ENCODE measurements around the gene ASIC5.
"Not testable (repeated sequence)": the region's sequence is repeated elsewhere in the genome, so short reads cannot be mapped to it uniquely, and the experiment has no call there.

ASIC5 gene

DNA sequence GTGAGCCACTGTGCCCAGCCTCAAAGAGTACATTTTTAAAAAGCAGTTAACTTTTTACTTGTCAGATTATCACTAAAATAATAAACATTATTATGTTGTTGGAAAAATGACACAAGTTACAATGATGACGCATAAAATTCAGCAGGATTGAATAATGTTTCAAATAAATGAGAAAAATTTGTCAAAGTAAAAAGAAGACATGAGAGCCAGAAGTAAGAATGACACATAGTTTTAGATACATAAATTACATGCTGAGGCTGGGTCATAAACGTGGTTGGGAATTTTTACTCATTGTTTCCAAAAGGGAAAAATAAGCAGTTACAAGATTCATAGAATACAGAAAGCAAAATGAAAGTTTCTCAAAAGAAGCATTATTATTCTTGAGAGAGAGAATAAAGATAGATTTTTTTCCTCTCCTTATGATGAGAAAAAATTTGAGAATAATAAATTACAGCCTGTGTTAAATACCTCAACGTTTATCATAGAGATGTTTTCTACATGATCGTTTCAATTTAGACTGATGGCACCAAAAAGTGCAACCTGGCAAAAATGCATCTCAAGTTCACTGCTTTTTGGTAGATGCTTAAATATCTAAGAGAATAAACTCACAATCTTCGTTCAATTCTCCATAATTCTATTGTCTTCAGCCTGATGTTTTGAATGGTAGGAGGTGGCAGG, 66.8 kb downstream of the ASIC5 start:
- DNase-seq = no peak
- Histone ChIP-seq H3K23ac (ENCODE audit: low read length) (no peak overlapping the region), H3K79me1 (ENCODE audit: low read length) (no peaks in the 10 kb centered on the region), H2BK120ac (ENCODE audit: low read depth, low read length) (no peak overlapping the region), H3K18ac (ENCODE audit: low read length) (no peak overlapping the region), H2AK5ac (ENCODE audit: low read length) (no peak overlapping the region), H3K4me2 (ENCODE audit: low read length) (no peak overlapping the region), H3K27me3 (ENCODE audit: insufficient read depth, low read length, poor library complexity) (no peaks in the 10 kb centered on the region), H4K5ac (ENCODE audit: low read length) (no peak overlapping the region), H3K4me1 (ENCODE audit: control insufficient read depth, low read depth, low read length) (no peaks in the 10 kb centered on the region), H2BK15ac (replicated peaks; ENCODE audit: low read depth) (no peak overlapping the region), H3K27ac (ENCODE audit: low read depth, low read length) (no peak overlapping the region), H3K36me3 (ENCODE audit: control insufficient read depth, insufficient read depth, low read length) (no peaks in the 10 kb centered on the region), H4K8ac (ENCODE audit: low read depth, low read length) (no peak overlapping the region), H3K56ac (ENCODE audit: low read length) (no peak overlapping the region), H3K4ac (ENCODE audit: low read depth, low read length) (no peak overlapping the region), H3K79me2 (ENCODE audit: control insufficient read depth, insufficient read depth, low read length) (no peaks in the 10 kb centered on the region), H3K9ac (ENCODE audit: low read length) (no peak overlapping the region), H2BK5ac (ENCODE audit: low read length) (no peak overlapping the region), H3K4me3 (ENCODE audit: low read length) (no peak overlapping the region)
- WGBS (ENCODE audit: extremely low coverage, insufficient coverage, low lambda C conversion rate) = no CpG with 5 or more reads among the region's 5 CpGs

DNA sequence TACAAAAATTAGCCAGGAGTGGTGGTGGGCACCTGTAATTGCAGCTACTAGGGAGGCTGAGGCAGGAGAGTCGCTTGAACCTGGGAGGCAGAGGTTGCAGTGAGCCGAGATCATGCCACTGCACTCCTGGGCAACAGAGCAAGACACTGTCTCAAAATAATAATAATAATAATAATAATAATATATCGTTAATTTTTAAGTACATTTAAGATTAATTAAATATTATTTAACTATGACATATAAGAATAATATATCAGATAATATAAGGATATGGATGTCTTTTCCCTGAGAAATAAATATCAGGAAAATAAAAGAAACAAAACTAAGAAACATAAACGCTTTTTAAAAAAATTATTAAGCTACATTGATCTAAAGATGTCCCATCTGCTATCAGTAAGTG, 68.5 kb downstream of the ASIC5 start:
- H3K56ac ChIP-seq (ENCODE audit: low read length); H3K4me2 ChIP-seq (ENCODE audit: low read length); DNase-seq; H3K9ac ChIP-seq (ENCODE audit: low read length); H2BK15ac ChIP-seq (replicated peaks; ENCODE audit: low read depth); H3K27ac ChIP-seq (ENCODE audit: low read depth, low read length); H3K79me2 ChIP-seq (ENCODE audit: control insufficient read depth, insufficient read depth, low read length); H3K4me3 ChIP-seq (ENCODE audit: low read length); H3K4me1 ChIP-seq (ENCODE audit: control insufficient read depth, low read depth, low read length); H3K27me3 ChIP-seq (ENCODE audit: insufficient read depth, low read length, poor library complexity); H3K36me3 ChIP-seq (ENCODE audit: control insufficient read depth, insufficient read depth, low read length); H3K79me1 ChIP-seq (ENCODE audit: low read length); H3K4ac ChIP-seq (ENCODE audit: low read depth, low read length); H2AK5ac ChIP-seq (ENCODE audit: low read length); H4K5ac ChIP-seq (ENCODE audit: low read length); H2BK120ac ChIP-seq (ENCODE audit: low read depth, low read length); H2BK5ac ChIP-seq (ENCODE audit: low read length); H3K18ac ChIP-seq (ENCODE audit: low read length); H4K8ac ChIP-seq (ENCODE audit: low read depth, low read length); H3K23ac ChIP-seq (ENCODE audit: low read length): not testable (repeated sequence)
- no CpG with 5 or more reads among the region's 4 CpGs for WGBS (ENCODE audit: extremely low coverage, insufficient coverage, low lambda C conversion rate)

DNA sequence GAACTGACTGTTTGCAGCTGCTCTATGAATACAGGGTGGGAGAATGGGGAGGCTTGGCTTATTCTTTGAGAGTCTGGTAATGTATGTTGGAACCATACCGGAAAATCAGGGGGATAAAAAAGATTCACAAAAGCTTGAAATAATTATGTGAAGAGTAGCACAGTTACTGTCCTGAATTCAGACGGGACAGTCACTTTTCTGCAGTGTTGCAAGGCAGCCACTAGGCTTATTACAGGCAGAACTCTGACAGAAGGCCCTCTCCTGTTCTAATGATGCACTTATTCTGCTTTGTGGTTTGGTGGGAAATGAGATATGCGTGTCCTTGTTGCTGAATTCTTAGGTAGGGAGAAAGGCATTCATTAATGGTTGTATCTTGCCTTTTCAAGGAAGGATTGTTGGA, 70.1 kb downstream of the ASIC5 start:
- no peak overlapping the region for H2BK120ac ChIP-seq (ENCODE audit: low read depth, low read length)
- H3K9ac ChIP-seq (ENCODE audit: low read length) = no peak overlapping the region
- no peak overlapping the region for H4K5ac ChIP-seq (ENCODE audit: low read length)
- no CpG with 5 or more reads among the region's 3 CpGs for WGBS (ENCODE audit: extremely low coverage, insufficient coverage, low lambda C conversion rate)
- H3K56ac ChIP-seq (ENCODE audit: low read length) = no peak overlapping the region
- no peak overlapping the region for H3K4ac ChIP-seq (ENCODE audit: low read depth, low read length)
- no peak overlapping the region for H3K27ac ChIP-seq (ENCODE audit: low read depth, low read length)
- H3K27me3 ChIP-seq (ENCODE audit: insufficient read depth, low read length, poor library complexity) = no peaks in the 10 kb centered on the region
- no peaks in the 10 kb centered on the region for H3K36me3 ChIP-seq (ENCODE audit: control insufficient read depth, insufficient read depth, low read length)
- no peak overlapping the region for H3K23ac ChIP-seq (ENCODE audit: low read length)
- DNase-seq = peak; percentile 65
- no peaks in the 10 kb centered on the region for H3K79me2 ChIP-seq (ENCODE audit: control insufficient read depth, insufficient read depth, low read length)
- no peak overlapping the region for H2BK15ac ChIP-seq (replicated peaks; ENCODE audit: low read depth)
- H4K8ac ChIP-seq (ENCODE audit: low read depth, low read length) = no peak overlapping the region
- no peak overlapping the region for H3K4me3 ChIP-seq (ENCODE audit: low read length)
- no peaks in the 10 kb centered on the region for H3K79me1 ChIP-seq (ENCODE audit: low read length)
- H3K4me2 ChIP-seq (ENCODE audit: low read length) = no peak overlapping the region
- H3K18ac ChIP-seq (ENCODE audit: low read length) = no peak overlapping the region
- H3K4me1 ChIP-seq (ENCODE audit: control insufficient read depth, low read depth, low read length) = no peaks in the 10 kb centered on the region
- no peak overlapping the region for H2BK5ac ChIP-seq (ENCODE audit: low read length)
- no peak overlapping the region for H2AK5ac ChIP-seq (ENCODE audit: low read length)

DNA sequence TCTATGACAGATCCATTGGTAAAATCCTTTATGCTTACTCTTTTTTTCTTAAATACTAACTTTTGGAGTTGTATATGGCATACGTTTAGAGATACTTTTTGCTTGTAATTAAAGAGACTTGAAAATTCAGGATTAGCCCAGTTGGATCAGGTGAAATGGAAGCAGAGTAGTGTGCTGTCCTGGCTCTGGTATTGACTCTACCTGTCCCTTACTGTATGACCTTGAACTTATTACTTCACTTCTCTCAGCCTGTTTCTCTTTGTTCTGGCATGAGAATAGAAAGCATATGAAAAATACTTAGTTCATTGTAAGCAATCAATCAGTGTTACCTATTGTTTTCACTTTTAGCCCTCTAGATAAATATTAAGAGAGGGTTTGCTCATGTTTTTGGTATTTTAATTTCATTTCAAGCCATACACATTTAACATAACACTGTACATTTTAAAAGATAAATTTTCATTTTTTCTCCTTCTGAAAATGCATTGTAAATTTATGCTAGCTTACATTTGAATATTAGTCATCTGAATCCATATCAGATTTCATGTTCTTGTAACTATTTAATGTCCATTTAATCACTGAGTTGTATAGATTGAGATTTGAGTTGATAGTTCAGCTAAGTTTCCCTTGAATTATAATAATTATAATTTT, 71.4 kb downstream of the ASIC5 start:
- no peak overlapping the region for H2BK15ac ChIP-seq (replicated peaks; ENCODE audit: low read depth)
- H3K27me3 ChIP-seq (ENCODE audit: insufficient read depth, low read length, poor library complexity) = no peaks in the 10 kb centered on the region
- no peak overlapping the region for H4K5ac ChIP-seq (ENCODE audit: low read length)
- H3K4ac ChIP-seq (ENCODE audit: low read depth, low read length) = no peak overlapping the region
- no peaks in the 10 kb centered on the region for H3K4me1 ChIP-seq (ENCODE audit: control insufficient read depth, low read depth, low read length)
- H3K23ac ChIP-seq (ENCODE audit: low read length) = no peak overlapping the region
- no CpG with 5 or more reads among the region's 1 CpG for WGBS (ENCODE audit: extremely low coverage, insufficient coverage, low lambda C conversion rate)
- no peak overlapping the region for H3K4me2 ChIP-seq (ENCODE audit: low read length)
- DNase-seq = no peak
- H3K18ac ChIP-seq (ENCODE audit: low read length) = no peak overlapping the region
- no peak overlapping the region for H2AK5ac ChIP-seq (ENCODE audit: low read length)
- no peak overlapping the region for H2BK120ac ChIP-seq (ENCODE audit: low read depth, low read length)
- no peak overlapping the region for H3K27ac ChIP-seq (ENCODE audit: low read depth, low read length)
- no peaks in the 10 kb centered on the region for H3K79me1 ChIP-seq (ENCODE audit: low read length)
- no peaks in the 10 kb centered on the region for H3K79me2 ChIP-seq (ENCODE audit: control insufficient read depth, insufficient read depth, low read length)
- H3K4me3 ChIP-seq (ENCODE audit: low read length) = no peak overlapping the region
- H2BK5ac ChIP-seq (ENCODE audit: low read length) = no peak overlapping the region
- no peak overlapping the region for H3K56ac ChIP-seq (ENCODE audit: low read length)
- H3K9ac ChIP-seq (ENCODE audit: low read length) = no peak overlapping the region
- no peaks in the 10 kb centered on the region for H3K36me3 ChIP-seq (ENCODE audit: control insufficient read depth, insufficient read depth, low read length)
- H4K8ac ChIP-seq (ENCODE audit: low read depth, low read length) = no peak overlapping the region

DNA sequence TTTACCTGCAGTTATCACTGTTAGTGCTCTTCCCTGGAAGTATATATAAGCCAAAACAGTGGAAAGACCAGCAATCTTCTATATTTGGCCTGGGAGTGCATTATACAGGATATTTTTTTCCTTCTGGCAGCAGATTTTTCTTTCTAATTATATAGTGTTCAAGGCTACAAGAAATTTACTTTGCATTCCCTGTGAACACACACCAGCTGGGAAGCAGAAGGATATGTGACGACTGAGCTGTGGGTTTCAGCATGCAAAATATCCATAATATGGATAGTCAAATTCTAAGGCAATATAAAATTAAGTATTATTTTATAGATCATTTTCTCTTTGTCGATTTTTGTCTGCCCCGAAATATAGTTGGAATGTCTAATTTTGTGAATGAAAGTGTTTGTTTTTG, 76.1 kb downstream of the ASIC5 start:
- no CpG with 5 or more reads among the region's 3 CpGs for WGBS (ENCODE audit: extremely low coverage, insufficient coverage, low lambda C conversion rate)
- no peak overlapping the region for H3K9ac ChIP-seq (ENCODE audit: low read length)
- no peaks in the 10 kb centered on the region for H3K36me3 ChIP-seq (ENCODE audit: control insufficient read depth, insufficient read depth, low read length)
- no peak overlapping the region for H3K23ac ChIP-seq (ENCODE audit: low read length)
- H3K27me3 ChIP-seq (ENCODE audit: insufficient read depth, low read length, poor library complexity) = no peaks in the 10 kb centered on the region
- H2BK5ac ChIP-seq (ENCODE audit: low read length) = no peak overlapping the region
- no peak overlapping the region for H2BK15ac ChIP-seq (replicated peaks; ENCODE audit: low read depth)
- no peaks in the 10 kb centered on the region for H3K79me2 ChIP-seq (ENCODE audit: control insufficient read depth, insufficient read depth, low read length)
- H3K4me3 ChIP-seq (ENCODE audit: low read length) = no peak overlapping the region
- no peaks in the 10 kb centered on the region for H3K4me1 ChIP-seq (ENCODE audit: control insufficient read depth, low read depth, low read length)
- H4K8ac ChIP-seq (ENCODE audit: low read depth, low read length) = no peak overlapping the region
- no peak overlapping the region for H3K4ac ChIP-seq (ENCODE audit: low read depth, low read length)
- no peak overlapping the region for H3K18ac ChIP-seq (ENCODE audit: low read length)
- no peak for DNase-seq
- H3K56ac ChIP-seq (ENCODE audit: low read length) = no peak overlapping the region
- no peaks in the 10 kb centered on the region for H3K79me1 ChIP-seq (ENCODE audit: low read length)
- no peak overlapping the region for H2AK5ac ChIP-seq (ENCODE audit: low read length)
- H3K27ac ChIP-seq (ENCODE audit: low read depth, low read length) = no peak overlapping the region
- H4K5ac ChIP-seq (ENCODE audit: low read length) = no peak overlapping the region
- no peak overlapping the region for H3K4me2 ChIP-seq (ENCODE audit: low read length)
- H2BK120ac ChIP-seq (ENCODE audit: low read depth, low read length) = no peak overlapping the region

DNA sequence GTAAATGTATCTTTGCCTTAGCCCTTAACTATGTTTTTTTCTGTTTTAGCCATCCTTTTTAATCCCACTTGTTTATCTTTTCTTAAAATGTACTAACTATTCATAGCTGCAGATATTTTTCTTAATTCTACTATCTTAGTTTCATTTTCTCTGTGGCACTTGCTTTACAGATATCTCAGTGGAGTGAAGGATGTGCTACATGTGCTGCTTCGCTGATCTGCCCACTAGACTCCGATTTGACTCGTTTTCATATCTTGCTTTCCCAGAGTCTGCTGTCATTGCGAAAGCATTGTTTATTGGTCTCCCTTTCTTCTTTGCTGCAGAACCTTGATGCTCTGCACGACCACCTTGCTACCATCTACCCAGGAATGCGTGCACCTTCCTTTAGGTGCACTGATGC, 76.7 kb downstream of the ASIC5 start:
- Histone ChIP-seq H4K5ac (ENCODE audit: low read length) (no peak overlapping the region), H3K79me1 (ENCODE audit: low read length) (no peaks in the 10 kb centered on the region), H4K8ac (ENCODE audit: low read depth, low read length) (no peak overlapping the region), H3K9ac (ENCODE audit: low read length) (no peak overlapping the region), H2BK5ac (ENCODE audit: low read length) (no peak overlapping the region), H2BK120ac (ENCODE audit: low read depth, low read length) (no peak overlapping the region), H3K4me3 (ENCODE audit: low read length) (no peak overlapping the region), H3K18ac (ENCODE audit: low read length) (no peak overlapping the region), H3K4me2 (ENCODE audit: low read length) (no peak overlapping the region), H3K79me2 (ENCODE audit: control insufficient read depth, insufficient read depth, low read length) (no peaks in the 10 kb centered on the region), H3K27me3 (ENCODE audit: insufficient read depth, low read length, poor library complexity) (no peaks in the 10 kb centered on the region), H3K56ac (ENCODE audit: low read length) (no peak overlapping the region), H2AK5ac (ENCODE audit: low read length) (no peak overlapping the region), H3K4me1 (ENCODE audit: control insufficient read depth, low read depth, low read length) (no peaks in the 10 kb centered on the region), H3K27ac (ENCODE audit: low read depth, low read length) (no peak overlapping the region), H3K36me3 (ENCODE audit: control insufficient read depth, insufficient read depth, low read length) (no peaks in the 10 kb centered on the region), H3K23ac (ENCODE audit: low read length) (no peak overlapping the region), H2BK15ac (replicated peaks; ENCODE audit: low read depth) (no peak overlapping the region), H3K4ac (ENCODE audit: low read depth, low read length) (no peak overlapping the region)
- no peak for DNase-seq
- no CpG with 5 or more reads among the region's 6 CpGs for WGBS (ENCODE audit: extremely low coverage, insufficient coverage, low lambda C conversion rate)

Data from mesendoderm (in vitro differentiated cells).